ENCODE results near the gene PRKAG3.
"Not testable (repeated sequence)": the region's sequence is repeated elsewhere in the genome, so short reads cannot be mapped to it uniquely, and the experiment has no call there.

PRKAG3 gene

DNA sequence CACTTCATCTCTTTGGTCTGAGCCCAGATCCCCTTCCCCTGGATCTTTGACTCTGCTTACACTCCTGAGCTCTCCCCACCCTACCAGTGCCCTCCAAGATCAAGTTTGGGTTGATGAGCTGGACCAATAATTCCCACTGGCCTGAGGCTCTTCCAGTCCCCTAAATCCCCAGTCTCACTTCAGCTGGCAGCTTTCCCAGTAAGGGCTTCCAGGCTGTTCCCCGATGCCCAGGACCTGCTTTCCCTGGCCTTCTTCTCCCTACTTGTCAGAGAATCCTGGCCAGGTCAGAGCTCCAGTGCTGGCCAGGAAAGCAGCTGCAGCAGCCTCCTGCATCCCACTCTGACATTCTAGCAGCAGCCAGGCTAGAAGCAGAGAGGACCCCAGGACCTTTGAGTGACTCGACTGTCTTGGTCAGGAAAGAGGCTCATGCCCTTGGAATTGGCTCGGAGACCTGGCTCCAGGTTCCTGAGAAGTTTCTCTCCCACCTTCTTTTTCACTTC lies 31.5 kb upstream of the PRKAG3 start:
- DNase-seq (ENCODE audit: extremely low read depth in 1 of 2, low read depth in 1 of 2) = no peak

DNA sequence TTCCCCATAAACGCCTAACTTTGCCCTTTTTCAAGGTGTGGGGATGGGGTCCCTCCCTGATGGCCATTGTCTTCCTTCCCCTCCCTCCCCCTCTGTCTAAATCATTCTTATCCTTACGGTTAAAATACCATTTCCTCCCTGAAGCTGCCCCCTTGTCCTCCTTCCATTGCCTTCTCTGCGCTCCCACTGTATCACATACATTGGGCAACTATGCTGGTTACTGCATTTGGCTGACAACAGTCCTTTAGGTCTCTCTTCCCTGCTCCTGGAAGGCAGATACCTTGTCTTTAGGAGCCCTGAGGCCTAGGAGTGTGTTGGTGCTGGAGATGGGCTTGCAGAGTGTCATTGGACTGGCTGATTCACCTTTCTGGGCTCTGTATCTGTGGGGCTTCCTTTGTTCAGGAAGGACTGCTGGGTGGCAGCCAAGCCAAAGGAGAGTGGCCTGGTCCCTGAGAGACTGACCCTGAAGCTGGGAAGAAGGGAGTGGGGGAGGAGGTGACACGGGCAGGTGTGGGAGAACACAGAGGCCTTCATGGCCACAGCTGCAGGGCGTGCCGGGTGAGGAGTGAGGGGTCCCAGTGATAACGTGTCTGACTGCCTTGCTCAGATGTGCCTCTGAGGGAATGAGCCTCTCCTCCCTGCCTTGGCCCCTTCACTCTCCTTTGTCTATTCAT lies 30.2 kb upstream of the PRKAG3 start:
- no peak for DNase-seq (ENCODE audit: extremely low read depth in 1 of 2, low read depth in 1 of 2)

DNA sequence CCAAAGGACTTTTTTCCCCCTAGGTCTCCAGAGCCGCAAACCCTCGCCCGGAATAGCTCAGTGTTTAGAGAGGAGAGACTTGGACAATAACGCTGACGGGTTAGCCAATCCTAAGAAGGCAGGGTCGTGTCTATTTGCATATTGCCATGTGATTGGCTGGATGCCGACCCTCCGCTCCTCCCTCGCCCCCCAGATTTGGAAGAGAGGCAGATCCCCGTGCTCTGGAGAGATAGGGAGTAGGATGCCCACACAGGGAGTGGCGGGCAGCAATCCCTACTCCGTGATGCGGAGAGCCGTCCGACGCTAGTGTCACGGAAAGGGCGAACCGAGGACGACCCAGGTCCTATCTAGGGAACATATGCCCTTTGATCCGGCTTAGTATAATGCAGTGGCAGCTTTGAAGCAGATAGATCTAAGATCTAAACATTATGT lies 29.4 kb upstream of the PRKAG3 start:
- DNase-seq (ENCODE audit: extremely low read depth in 1 of 2, low read depth in 1 of 2) = no peak

DNA sequence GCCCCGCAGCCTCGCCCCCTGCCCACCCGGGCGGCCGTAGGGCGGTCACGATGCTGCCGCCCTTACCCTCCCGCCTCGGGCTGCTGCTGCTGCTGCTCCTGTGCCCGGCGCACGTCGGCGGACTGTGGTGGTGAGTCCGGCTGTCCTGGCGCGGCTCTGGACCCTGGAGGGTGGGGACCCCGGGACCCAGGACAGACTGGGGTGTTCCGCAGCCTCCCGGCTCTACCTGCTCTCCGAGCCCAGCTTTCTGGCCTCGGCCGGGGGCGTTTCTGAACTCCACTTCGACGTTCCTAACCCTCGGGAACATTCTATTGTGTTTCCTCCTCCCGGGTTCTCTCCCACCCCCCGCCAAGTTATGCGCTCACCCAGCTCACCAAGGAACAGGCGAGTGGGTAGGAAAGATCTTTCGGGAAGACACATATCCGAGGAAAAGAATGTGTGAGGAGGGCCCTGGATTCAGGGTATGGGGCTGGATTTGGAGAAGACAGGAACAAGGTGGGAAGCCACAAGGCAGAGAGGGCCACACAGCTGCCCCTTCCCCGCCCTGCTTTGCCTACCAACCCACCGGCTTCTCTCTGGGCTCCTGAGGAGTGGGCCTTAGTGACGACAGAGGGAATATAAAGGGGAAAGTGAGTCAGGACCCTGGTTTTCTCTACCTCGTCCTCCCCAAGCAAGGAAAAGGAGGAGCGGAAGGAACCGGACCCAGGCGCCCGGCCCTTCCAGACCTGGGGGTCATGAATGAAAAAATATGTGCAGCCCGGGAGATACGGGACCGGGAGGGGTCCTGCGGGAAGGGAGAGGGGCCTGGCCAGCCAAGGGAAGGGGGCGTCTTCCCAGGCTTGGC lies 28.6 kb upstream of the PRKAG3 start:
- no peak for DNase-seq (ENCODE audit: extremely low read depth in 1 of 2, low read depth in 1 of 2)

DNA sequence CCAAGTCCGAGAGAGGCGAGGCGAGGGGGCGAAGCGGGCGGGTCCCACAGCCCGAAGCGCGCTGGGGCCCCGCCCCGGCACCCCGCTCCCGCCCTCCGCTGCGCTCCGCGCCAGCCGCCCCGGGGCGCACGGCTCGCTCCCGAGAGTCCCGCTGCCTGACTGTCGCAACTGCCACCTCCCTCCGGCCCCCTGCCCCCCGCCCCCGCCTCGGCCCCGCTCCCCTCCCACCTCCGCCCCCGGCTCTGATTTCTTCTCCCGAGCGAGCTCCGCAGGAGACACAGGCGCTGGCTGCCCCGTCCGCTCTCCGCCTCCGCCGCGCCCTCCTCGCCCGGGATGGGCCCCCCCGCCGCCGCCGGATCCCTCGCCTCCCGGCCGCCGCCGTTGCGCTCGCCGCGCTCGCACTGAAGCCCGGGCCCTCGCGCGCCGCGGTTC lies 28.0 kb upstream of the PRKAG3 start, which contains the start of gene WNT6:
Gene WNT6, plus strand, starts transcription at position 250 of the 432 bp plus-strand sequence. CDS start 233 bp downstream, outside the sequence.
- DNase-seq (ENCODE audit: extremely low read depth in 1 of 2, low read depth in 1 of 2) = no peak

DNA sequence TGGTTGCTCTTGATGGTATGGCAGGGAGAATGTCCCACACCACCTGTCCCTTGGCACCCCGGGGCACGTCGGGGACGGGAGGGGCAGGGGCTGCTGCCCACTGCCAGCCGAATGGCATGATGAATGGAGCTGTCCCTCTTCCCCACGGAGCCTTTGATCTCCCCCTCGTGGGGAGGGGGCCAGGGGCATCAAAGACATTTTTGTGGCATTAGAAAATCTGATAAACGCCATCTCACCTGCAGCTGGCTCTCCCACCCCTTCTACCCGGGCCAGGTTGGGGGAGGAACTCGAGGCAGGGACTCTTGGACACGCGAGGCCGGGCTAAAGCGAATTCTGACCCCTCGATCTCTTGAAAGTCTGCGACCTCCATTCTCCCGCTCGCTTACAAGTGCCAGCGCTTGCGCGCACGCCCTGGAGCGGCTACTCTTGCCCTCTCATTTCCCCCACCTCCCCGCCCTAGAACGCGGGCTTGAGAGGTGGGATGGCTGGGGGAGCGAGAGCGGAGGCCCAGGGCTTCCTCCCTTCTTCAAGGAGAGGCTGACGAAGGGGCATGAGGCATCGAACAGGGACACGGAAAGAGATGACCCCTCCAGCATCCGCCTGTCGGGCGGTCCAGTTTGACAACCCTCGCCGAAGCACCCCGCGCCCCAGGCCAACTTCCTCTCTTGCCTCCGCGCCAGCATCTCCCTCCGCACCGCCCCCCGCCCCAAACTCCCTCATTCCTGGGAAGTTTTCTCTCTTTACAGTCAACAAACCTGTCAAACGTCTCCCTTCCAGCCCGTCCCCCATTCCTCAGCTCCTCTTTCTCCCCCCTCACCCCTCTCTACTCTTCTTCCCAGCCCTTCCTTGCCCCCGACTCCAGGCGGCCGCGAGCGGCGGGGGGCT lies 27.3 kb upstream of the PRKAG3 start:
- DNase-seq (ENCODE audit: extremely low read depth in 1 of 2, low read depth in 1 of 2) = no peak

DNA sequence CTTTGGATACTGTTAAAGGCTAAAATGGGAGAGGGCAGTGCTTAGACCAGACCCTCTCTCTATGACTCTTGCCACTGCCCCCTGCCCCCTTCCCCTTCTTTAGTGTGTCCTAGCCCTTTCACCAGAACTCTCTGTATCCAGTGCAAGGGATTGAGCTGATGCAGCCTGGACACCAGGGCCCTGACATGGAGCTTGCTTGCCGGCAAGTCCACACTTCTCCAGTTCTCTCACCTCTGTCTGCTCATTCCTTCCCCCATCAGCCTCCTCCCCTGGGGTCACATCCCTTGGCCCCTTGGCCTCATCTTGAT lies 26.5 kb upstream of the PRKAG3 start:
- no peak for DNase-seq (ENCODE audit: extremely low read depth in 1 of 2, low read depth in 1 of 2)

DNA sequence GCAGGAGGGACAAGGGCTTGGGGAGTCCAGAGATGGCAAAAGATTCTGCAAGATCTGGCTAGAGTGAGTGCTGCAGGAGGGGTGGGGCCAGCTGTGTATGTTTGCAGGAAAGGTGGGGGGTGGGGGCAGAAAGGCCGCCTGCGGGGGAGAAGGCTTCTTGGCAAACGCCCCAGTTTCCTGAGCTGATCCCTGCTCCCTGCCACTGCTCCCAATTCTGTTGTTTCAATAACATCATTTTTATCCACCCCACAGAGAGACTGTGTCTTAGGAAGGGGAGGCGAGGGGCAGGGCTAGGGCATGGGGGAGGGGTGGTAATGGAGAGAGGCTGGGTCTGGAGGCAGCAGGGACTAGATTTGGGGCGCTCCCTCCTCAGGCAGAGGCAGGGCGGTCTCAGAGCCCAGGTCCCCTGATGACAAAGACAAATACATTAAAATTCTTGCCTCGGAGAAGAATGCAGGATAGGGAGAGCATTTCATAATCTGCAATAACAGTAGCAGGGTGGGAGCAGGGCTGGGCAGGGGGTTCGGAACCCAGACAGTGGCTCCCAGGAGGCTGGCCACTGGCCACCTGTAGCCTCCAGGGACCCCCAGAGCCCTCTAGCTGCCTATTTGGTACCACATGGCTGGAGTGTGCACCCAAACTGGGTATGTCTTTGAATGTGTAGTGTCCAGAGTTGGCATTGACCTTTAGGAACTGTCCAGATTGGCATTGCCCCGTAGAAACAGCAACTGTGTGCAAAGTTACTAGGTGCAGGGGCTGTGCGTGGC lies 26.0 kb upstream of the PRKAG3 start:
- no peak for DNase-seq (ENCODE audit: extremely low read depth in 1 of 2, low read depth in 1 of 2)

DNA sequence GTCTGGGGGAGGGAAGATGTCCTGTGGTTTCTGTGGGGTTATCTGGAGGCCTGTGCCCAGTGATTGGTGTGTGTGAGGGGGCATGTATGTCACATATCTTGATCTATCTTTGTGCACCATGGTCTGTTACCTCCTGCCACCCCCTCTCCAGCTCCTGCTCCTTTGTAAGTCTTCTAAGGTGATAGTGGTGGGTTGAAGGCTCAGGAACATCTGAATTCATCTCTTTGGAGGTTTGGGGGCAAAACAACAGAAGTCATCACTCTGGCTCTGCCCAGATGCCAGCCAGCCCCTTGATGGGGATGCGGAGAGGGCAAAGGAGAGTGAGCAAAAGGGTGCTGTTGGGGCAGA lies 25.3 kb upstream of the PRKAG3 start:
- DNase-seq (ENCODE audit: extremely low read depth in 1 of 2, low read depth in 1 of 2) = no peak

DNA sequence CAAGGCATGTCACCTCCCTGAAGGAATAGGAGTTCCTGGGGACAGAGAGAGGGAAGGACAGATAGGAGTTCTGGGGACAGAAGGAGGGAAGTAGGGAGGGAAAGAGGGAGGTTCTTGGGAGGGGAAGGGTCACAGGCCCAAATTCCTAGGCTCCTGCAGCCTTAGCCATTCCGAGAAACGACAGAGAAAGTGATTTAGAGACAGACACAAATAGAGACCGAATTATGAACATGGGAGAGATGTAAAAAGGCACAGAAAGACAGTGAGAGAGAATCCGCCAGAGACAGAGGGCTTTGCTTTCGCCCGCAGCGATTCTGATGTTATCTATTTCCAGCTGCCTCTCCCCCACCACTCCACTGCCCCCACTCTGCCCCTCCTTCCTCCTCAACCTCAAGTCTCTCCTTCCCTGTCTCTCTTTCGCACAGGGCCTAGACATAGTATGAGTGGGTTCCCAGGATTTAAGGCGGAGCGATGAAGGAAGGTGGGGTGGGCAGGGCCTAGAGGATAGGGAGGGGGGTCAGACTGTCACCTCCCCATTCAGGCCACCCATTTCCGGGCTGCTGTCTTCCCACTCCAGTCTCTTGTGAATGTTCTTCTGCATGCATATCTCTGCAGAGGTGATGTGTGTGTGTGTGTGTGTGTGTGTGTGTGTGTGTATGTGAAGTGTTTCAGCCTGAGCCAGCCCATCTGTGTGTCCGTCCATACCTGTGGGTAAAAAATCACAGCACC lies 24.7 kb upstream of the PRKAG3 start:
- no peak for DNase-seq (ENCODE audit: extremely low read depth in 1 of 2, low read depth in 1 of 2)

DNA sequence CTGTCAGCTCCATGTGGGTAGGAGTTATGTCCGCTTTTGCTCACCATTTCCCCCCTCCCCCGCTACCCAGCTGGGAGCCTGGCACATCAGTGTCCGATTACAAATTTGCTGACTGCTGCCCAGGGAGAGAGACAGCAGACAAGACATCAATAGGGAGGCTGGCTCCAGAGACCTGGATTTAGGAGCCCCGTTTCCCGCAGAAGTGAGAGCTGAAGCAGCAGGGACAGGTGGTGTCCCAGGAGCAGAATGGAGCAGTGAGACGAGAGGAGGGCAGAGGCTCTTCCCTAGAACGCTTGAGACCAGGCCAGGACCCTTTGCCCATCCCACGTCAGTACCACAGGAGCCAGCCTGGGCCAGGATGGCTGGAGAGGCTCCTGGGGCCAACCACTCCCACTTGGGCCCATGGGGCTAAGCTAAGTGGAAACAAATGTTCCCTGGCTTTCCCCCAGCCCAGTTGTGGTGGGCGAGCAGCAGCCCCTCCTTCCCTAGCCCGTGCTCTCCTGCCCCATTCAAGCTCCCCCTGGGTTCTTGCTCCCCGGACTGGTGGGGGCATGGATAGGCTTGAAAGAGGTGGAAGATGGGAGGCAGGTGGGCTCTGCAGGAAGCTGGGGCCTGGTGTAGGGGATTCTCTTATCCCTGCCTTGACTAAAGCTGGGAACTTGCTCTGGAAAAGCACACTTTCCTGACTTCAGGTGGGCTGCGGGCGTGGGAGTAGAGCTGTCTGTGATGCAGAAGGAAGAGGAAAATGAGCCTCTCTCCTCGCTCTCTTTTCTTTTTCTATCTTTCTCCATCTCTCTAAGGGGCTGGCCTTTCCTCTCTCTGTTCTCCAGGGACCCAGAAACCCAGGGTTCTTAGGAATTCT lies 23.9 kb upstream of the PRKAG3 start:
- no peak for DNase-seq (ENCODE audit: extremely low read depth in 1 of 2, low read depth in 1 of 2)

DNA sequence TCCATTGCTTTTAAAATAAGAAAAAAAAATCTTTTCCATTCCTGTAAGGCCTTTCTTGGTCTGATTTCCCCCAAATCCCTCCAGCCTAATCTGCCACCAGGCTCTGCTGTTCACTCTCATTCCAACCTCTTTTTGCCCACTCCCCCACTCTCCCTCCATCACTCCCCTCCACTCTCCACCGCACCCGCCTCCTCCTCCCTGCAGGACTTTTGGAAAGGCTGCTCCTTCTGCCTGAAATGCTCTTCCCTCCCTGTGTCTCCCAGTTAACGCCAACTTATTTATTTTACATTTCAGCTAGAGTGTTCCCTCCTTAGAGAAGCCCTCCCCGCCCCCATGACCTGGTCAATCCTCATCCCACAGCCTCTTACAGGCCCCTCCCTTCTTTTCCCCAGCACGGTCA lies 23.3 kb upstream of the PRKAG3 start:
- DNase-seq (ENCODE audit: extremely low read depth in 1 of 2, low read depth in 1 of 2) = no peak

DNA sequence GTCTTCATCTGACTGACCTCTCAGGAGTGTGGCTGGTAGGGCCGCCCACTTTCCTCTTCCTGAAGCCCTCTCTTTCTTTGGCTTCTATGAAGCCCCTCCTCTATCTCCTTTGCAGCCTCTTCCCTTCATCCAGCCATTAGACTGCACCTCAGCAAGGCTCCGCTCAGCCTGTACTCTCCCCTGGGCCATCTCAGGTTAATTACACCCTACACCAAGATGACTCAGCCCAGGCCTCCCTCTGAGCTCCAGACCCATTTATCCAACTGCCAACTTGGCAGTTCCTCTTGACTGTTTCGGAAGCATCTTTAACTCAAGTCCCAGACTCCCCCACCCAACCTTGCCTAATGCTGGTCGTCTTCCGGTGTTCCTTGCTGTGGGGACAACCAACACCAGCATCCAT lies 22.2 kb upstream of the PRKAG3 start:
- no peak for DNase-seq (ENCODE audit: extremely low read depth in 1 of 2, low read depth in 1 of 2)

DNA sequence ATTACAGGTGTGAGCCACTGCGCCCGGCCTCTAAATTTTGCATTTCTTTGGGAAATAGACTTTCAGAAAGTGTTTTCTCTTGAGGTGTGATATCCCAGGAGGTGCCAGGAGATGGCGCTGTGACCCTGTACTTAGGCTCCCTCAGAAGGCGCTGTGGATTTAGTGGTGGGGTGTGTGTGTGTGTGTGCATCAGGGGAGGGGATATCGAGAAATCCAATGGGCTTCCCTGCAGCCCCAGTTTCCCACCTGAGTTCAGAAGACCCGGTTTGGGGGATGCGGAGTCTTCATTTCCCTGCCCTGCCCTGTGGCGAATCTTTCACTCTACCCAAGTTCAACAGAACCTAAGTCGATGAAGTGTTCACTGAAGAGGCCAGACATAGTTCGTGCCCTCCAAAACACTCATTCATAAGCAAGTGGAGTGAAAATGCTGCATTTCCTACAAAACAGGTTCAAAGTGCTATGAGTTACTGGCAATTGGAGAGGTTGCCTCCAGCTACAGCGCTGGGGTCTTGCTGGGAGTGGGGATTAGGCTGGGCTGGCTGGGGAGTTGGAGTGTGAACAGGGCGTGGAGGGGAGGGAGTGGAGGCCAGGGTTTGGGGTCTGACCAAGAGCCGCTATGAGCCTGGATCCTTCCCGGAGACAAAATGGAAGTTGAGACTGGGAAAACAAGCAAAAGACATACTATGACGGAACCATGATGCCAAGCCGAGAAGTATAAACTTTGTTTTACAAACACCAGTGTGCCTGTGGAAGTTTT lies 21.5 kb upstream of the PRKAG3 start:
- DNase-seq (ENCODE audit: extremely low read depth in 1 of 2, low read depth in 1 of 2) = peak; percentile 18 to 58

DNA sequence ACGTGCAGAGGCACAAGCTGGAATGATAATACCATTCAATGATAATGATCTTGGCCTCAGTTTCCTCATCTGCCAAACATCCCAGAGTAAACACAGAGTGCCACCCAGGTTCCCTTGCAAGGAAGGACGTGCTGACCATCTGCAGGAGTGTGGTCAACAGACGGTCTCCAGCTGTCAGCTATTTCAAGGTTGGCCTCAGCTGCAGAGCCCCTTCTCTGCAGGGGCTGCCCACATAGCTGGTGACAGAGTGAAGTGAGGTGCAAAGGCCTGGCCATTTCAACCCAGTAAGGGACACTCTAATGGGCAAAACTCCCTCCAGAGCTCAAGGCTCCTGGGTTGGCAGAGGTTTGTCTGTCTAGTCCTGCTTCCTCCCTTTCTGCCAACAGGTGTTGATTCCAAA lies 19.7 kb upstream of the PRKAG3 start:
- DNase-seq (ENCODE audit: extremely low read depth in 1 of 2, low read depth in 1 of 2) = no peak

DNA sequence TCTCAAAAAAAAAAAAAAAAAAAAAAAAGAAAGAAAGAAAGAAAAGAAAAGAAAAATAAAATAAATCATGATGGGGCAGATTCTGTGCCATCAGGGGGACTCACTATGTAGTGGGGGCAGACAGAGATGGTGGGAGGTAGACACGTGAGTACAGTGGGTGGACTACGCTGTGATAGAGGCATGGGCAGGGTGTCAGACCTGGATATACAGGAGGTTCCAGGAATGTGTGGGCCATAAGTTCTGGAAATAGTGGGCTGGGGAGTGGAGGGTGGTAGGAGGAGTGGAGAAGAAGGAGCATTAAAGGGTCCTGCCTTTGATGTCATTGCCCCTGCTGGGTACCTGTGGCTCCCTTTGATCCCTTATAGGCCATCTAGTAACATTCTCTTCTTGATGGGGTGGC lies 19.2 kb upstream of the PRKAG3 start:
- no peak for DNase-seq (ENCODE audit: extremely low read depth in 1 of 2, low read depth in 1 of 2)

DNA sequence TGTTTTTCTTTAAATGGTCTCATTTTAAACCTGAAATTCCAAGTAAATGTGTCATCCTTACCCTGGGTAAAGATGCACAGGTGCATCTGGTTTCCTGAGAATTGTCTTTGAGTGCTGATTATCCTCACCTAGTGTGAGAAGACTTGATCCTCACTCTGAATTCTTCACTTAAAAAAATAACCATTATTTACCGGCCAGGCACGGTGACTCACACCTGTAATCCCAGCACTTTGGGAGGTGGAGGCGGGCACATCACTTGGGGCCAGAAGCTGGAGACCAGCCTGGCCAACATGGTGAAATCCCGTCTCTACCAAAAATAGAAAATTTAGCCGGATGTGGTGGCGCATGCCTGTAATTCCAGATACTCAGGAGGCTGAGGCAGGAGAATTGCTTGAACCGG lies 18.1 kb upstream of the PRKAG3 start:
- no peak for DNase-seq (ENCODE audit: extremely low read depth in 1 of 2, low read depth in 1 of 2)

DNA sequence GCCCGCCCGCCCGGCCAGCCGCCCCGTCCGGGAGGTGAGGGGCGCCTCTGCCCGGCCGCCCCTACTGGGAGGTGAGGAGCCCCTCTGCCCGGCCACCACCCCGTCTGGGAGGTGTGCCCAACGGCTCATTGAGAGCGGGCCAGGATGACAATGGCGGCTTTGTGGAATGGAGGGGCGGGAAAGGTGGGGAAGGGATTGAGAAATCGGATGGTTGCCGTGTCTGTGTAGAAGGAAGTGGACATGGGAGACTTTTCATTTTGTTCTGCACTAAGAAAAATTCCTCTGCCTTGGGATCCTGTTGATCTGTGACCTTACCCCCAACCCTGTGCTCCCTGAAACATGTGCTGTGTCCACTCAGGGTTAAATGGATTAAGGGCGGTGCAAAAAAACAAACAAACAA lies 15.4 kb upstream of the PRKAG3 start:
- DNase-seq (ENCODE audit: extremely low read depth in 1 of 2, low read depth in 1 of 2) = not testable (repeated sequence)
